K562 (cell line): Measurements from ENCODE around the gene ALDOC. TPM values are rescaled to one million over a fixed set of nuclear protein-coding genes. Genes with fewer than 3 reads are reported as not detected.

Experiments
- FOXJ2 ChIP-seq: fragments of 200-800 bp; sonication (Bioruptor generic); IDR thresholded peaks from 2 replicates; pipeline ENCODE4 v1.6.1; 2016; ENCODE audit warnings: missing genetic modification characterization, missing compliant biosample characterization
- FOXJ3 ChIP-seq: sonication (generic); formaldehyde crosslinking; IDR thresholded peaks from 2 replicates; pipeline ENCODE4 v1.4.0; 2020; ENCODE audit warnings: mild to moderate bottlenecking, missing genetic modification reagents
- HNRNPK ChIP-seq: fragments of 200-400 bp; formaldehyde crosslinking; IDR thresholded peaks from one replicate; pipeline ENCODE4 v1.6.1; 2018; ENCODE audit warnings: mild to moderate bottlenecking, low read depth, low read length; ENCODE audit not compliant: poor library complexity, severe bottlenecking
- MTA3 ChIP-seq: fragments of 450-650 bp; formaldehyde crosslinking; IDR thresholded peaks from 2 replicates; pipeline ENCODE4 v1.6.1; 2017; ENCODE audit warnings: mild to moderate bottlenecking, borderline replicate concordance
- MYBL2 ChIP-seq, 2 experiments: fragments of 450-650 bp in 1 of 2; sonication (generic) in 1 of 2; formaldehyde crosslinking in 1 of 2; IDR thresholded peaks; 2 replicates each; pipeline versions ENCODE4 v1.6.1 to v1.8.1; 2017 to 2022; ENCODE audit warnings: borderline replicate concordance in 1 of 2, inconsistent platforms in 1 of 2, low read depth in 1 of 2, mild to moderate bottlenecking in 1 of 2, missing genetic modification reagents in 1 of 2, moderate library complexity in 1 of 2
- NFE2 ChIP-seq: IDR thresholded peaks from 2 replicates; pipeline ENCODE4 v1.6.1; 2014; ENCODE audit warnings: antibody characterized with exemption, low read depth
- NFIX ChIP-seq: fragments of 250-450 bp; sonication (Bioruptor Pico); IDR thresholded peaks from 2 replicates; pipeline ENCODE4 v1.4.0; 2020; ENCODE audit warnings: low read depth, mild to moderate bottlenecking, moderate library complexity
- POLR2H ChIP-seq: IDR thresholded peaks from 2 replicates; pipeline ENCODE4 v1.6.1; 2016; ENCODE audit warnings: missing genetic modification characterization, low read depth, mild to moderate bottlenecking, control low read depth, missing compliant biosample characterization, moderate library complexity
- SMARCB1 ChIP-seq: IDR thresholded peaks from 2 replicates; pipeline ENCODE4 v1.6.1; 2011; ENCODE audit warnings: improper control_type of control experiment, low read depth; ENCODE audit not compliant: insufficient read length
- TAF15 ChIP-seq: fragments of 200-400 bp; formaldehyde crosslinking; IDR thresholded peaks from 2 replicates; pipeline ENCODE4 v1.6.1; 2017; ENCODE audit warnings: mild to moderate bottlenecking, low read depth, low read length, moderate library complexity
- ZNF764 ChIP-seq: fragments of 250-450 bp; sonication (Bioruptor Pico); IDR thresholded peaks from 2 replicates; pipeline ENCODE4 v1.4.0; 2020; ENCODE audit warnings: low read depth, mild to moderate bottlenecking, moderate library complexity
- ZNF780A ChIP-seq: fragments of 250-450 bp; sonication (Bioruptor Pico); IDR thresholded peaks from 2 replicates; pipeline ENCODE4 v1.5.0; 2021; ENCODE audit warnings: mild to moderate bottlenecking
- ZSCAN29 ChIP-seq: fragments of 450-650 bp; IDR thresholded peaks from 2 replicates; pipeline ENCODE4 v1.6.1; 2017
- polyA plus RNA-seq, 8 experiments: library from polyadenylated mRNA; depleted of rRNA in 4 of 8; stranded (reverse) in 5 of 8; unstranded in 3 of 8; fragments of >200 nt; fragmentation: Nextera tagmentation in 2 of 8; fragmentation: Illumina TruSeq in 1 of 8; extraction: Ambion mirVana in 2 of 8; extraction: Trizol in 1 of 8; gene quantifications; 2 replicates each; pipeline versions ENCODE4 v1.2.1 to v1.2.3, GENCODE V29; 2011 to 2014; ENCODE audit warnings: inconsistent platforms in 1 of 8, missing spikeins in 1 of 8
- total RNA-seq, 7 experiments: library from RNA; depleted of rRNA in 6 of 7; stranded (reverse); fragments of >200 nt in 6 of 7; fragmentation: Illumina TruSeq in 2 of 7; extraction: Trizol in 2 of 7; gene quantifications; 2 replicates each; pipeline versions ENCODE4 v1.2.1 to v1.2.3, GENCODE V29; 2011 to 2021; ENCODE audit warnings: low replicate concordance in 1 of 7
- TF ChIP-seq, protein P1 (sequence below): fragments of 200-800 bp; sonication (Bioruptor generic); IDR thresholded peaks from 2 replicates; pipeline ENCODE4 v1.6.1; 2016; ENCODE audit warnings: missing genetic modification characterization, missing compliant biosample characterization
- TF ChIP-seq, protein P2 (sequence below): sonication (generic); formaldehyde crosslinking; IDR thresholded peaks from 2 replicates; pipeline ENCODE4 v1.8.0; 2023; ENCODE audit warnings: missing genetic modification reagents, mild to moderate bottlenecking, borderline replicate concordance

Gene ALDOC
- total and polyA plus RNA-seq, 9 of the 15 experiments (the other 6 are each of a cell fraction or from before 2014, with no cell fraction given), result 43.2 to 263 (median 99.2) TPM

DNA sequence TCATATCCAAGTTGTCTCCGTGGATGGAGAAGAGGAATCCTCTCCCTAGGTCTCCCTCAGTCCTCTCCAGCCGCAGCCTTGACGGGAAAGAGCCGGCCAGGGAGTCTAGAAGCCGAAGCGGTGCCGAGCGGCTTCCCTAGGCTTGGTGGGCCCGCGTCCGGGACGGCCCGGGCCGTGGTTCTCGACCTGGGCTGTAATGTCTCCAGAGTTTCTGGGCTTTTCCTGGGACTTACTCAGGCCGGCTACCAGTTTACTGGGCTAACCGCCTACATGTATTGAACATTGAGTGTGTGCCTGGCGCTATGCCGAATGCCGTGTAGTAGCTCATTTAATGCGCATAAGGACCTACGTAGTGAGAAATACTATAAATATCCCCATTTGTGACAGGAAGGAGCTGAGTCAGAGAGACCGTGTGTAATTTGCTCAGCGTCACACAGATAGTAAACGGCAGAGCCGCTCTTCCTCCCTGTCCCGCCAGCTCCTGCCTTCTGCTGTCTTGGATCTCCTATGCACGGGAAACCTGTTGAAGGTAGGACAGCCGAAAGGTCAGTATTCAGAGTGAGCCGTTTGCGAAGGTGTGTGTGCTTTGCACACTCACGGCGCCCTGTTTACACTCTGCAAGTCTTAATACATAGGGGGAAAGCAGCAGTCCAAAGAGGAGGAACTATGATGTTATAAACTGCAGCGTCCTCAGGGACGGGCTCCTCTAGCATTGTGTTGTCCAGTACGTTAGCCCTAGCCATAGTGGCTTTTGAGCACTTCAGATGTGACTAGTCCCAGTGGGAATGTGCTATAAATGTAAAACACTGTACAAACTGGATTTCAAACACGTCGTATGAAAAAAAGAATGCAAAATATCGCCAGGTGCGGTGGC is 22.9 kb upstream of the ALDOC start (continued):
- TF ChIP-seq, protein P1, sequence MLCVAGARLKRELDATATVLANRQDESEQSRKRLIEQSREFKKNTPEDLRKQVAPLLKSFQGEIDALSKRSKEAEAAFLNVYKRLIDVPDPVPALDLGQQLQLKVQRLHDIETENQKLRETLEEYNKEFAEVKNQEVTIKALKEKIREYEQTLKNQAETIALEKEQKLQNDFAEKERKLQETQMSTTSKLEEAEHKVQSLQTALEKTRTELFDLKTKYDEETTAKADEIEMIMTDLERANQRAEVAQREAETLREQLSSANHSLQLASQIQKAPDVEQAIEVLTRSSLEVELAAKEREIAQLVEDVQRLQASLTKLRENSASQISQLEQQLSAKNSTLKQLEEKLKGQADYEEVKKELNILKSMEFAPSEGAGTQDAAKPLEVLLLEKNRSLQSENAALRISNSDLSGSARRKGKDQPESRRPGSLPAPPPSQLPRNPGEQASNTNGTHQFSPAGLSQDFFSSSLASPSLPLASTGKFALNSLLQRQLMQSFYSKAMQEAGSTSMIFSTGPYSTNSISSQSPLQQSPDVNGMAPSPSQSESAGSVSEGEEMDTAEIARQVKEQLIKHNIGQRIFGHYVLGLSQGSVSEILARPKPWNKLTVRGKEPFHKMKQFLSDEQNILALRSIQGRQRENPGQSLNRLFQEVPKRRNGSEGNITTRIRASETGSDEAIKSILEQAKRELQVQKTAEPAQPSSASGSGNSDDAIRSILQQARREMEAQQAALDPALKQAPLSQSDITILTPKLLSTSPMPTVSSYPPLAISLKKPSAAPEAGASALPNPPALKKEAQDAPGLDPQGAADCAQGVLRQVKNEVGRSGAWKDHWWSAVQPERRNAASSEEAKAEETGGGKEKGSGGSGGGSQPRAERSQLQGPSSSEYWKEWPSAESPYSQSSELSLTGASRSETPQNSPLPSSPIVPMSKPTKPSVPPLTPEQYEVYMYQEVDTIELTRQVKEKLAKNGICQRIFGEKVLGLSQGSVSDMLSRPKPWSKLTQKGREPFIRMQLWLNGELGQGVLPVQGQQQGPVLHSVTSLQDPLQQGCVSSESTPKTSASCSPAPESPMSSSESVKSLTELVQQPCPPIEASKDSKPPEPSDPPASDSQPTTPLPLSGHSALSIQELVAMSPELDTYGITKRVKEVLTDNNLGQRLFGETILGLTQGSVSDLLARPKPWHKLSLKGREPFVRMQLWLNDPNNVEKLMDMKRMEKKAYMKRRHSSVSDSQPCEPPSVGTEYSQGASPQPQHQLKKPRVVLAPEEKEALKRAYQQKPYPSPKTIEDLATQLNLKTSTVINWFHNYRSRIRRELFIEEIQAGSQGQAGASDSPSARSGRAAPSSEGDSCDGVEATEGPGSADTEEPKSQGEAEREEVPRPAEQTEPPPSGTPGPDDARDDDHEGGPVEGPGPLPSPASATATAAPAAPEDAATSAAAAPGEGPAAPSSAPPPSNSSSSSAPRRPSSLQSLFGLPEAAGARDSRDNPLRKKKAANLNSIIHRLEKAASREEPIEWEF (CRISPR knock-in tag), result no peak
- TF ChIP-seq POLR2H (tag), result peak; percentile 78
- TF ChIP-seq ZNF764 (CRISPR knock-in tag), result no peak
- no peak for TF ChIP-seq ZSCAN29
- no peak for TF ChIP-seq HNRNPK
- TF ChIP-seq TAF15, result no peak
- TF ChIP-seq FOXJ3 (CRISPR knock-in tag), result no peak
- TF ChIP-seq SMARCB1, result no peak
- TF ChIP-seq MTA3, result peak; percentile 21; the same call in 1 of the 2 replicates
- TF ChIP-seq MYBL2 (IDR thresholded peaks at IDR 0.05; ENCODE audit: low read depth), result no peak
- no peak for TF ChIP-seq MYBL2 (CRISPR knock-in tag; IDR thresholded peaks at IDR 0.05; ENCODE audit: borderline replicate concordance)
- peak; percentile 72 for TF ChIP-seq NFE2
- no peak for TF ChIP-seq NFIX
- TF ChIP-seq, protein P2, sequence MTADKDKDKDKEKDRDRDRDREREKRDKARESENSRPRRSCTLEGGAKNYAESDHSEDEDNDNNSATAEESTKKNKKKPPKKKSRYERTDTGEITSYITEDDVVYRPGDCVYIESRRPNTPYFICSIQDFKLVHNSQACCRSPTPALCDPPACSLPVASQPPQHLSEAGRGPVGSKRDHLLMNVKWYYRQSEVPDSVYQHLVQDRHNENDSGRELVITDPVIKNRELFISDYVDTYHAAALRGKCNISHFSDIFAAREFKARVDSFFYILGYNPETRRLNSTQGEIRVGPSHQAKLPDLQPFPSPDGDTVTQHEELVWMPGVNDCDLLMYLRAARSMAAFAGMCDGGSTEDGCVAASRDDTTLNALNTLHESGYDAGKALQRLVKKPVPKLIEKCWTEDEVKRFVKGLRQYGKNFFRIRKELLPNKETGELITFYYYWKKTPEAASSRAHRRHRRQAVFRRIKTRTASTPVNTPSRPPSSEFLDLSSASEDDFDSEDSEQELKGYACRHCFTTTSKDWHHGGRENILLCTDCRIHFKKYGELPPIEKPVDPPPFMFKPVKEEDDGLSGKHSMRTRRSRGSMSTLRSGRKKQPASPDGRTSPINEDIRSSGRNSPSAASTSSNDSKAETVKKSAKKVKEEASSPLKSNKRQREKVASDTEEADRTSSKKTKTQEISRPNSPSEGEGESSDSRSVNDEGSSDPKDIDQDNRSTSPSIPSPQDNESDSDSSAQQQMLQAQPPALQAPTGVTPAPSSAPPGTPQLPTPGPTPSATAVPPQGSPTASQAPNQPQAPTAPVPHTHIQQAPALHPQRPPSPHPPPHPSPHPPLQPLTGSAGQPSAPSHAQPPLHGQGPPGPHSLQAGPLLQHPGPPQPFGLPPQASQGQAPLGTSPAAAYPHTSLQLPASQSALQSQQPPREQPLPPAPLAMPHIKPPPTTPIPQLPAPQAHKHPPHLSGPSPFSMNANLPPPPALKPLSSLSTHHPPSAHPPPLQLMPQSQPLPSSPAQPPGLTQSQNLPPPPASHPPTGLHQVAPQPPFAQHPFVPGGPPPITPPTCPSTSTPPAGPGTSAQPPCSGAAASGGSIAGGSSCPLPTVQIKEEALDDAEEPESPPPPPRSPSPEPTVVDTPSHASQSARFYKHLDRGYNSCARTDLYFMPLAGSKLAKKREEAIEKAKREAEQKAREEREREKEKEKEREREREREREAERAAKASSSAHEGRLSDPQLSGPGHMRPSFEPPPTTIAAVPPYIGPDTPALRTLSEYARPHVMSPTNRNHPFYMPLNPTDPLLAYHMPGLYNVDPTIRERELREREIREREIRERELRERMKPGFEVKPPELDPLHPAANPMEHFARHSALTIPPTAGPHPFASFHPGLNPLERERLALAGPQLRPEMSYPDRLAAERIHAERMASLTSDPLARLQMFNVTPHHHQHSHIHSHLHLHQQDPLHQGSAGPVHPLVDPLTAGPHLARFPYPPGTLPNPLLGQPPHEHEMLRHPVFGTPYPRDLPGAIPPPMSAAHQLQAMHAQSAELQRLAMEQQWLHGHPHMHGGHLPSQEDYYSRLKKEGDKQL (CRISPR knock-in tag), result peak; percentile 87; the same call in 1 of the 2 replicates
- TF ChIP-seq FOXJ2 (tag), result no peak
- no peak for TF ChIP-seq ZNF780A
